CD14-positive monocyte (primary cell): ENCODE data around the gene PITPNC1. TPM values are rescaled to one million over a fixed set of nuclear protein-coding genes. Genes with fewer than 3 reads are reported as not detected.

Source experiments
- DNase-seq, 3 donors: peaks; one replicate each; pipeline ENCODE4 v3.0.0-alpha.2; 2011 to 2022
- H2AFZ ChIP-seq: 2 replicates; pipeline ENCODE4 v1.6.0; 2012; ENCODE audit warnings: mild to moderate bottlenecking, low read depth, low read length, inconsistent platforms; ENCODE audit not compliant: insufficient read depth, poor library complexity, severe bottlenecking
- H3K27ac ChIP-seq, 2 donors: 1 replicate in 1 of 2; 2 replicates in 1 of 2; pipeline ENCODE4 v1.5.1; 2012 to 2013; ENCODE audit warnings: low read length in 2 of 2, control low read depth in 1 of 2, inconsistent platforms in 1 of 2, low read depth in 1 of 2, mild to moderate bottlenecking in 1 of 2
- H3K27me3 ChIP-seq, 2 donors: one replicate each; pipeline versions ENCODE4 v1.6.0 to v1.6.1; 2011 to 2013; ENCODE audit warnings: low read length in 2 of 2; ENCODE audit not compliant: control insufficient read depth in 2 of 2, insufficient read depth in 2 of 2
- H3K36me3 ChIP-seq, 2 donors: replicated peaks in 1 of 2; 1 replicate in 1 of 2; 2 replicates in 1 of 2; pipeline versions ENCODE4 v1.5.1 to v1.6.1; 2012 to 2013; ENCODE audit warnings: low read length in 2 of 2, control low read depth in 1 of 2, inconsistent platforms in 1 of 2, mild to moderate bottlenecking in 1 of 2; ENCODE audit not compliant: insufficient read depth in 2 of 2, control insufficient read depth in 1 of 2
- H3K4me1 ChIP-seq, 2 donors: 1 replicate in 1 of 2; 2 replicates in 1 of 2; pipeline versions ENCODE4 v1.5.1 to v1.6.1; 2012 to 2013; ENCODE audit warnings: low read length in 2 of 2, control low read depth in 1 of 2, inconsistent platforms in 1 of 2, mild to moderate bottlenecking in 1 of 2, moderate library complexity in 1 of 2; ENCODE audit not compliant: insufficient read depth in 2 of 2, control insufficient read depth in 1 of 2
- H3K4me2 ChIP-seq: replicated peaks from 2 replicates; pipeline ENCODE3; 2012; ENCODE audit warnings: low read length, moderate library complexity, mild to moderate bottlenecking; ENCODE audit not compliant: poor library complexity, severe bottlenecking; ENCODE audit errors: extremely low read depth
- H3K4me3 ChIP-seq, 3 experiments: fragments of 200-600 bp in 1 of 3; sonication (generic) in 1 of 3; replicated peaks in 1 of 3; 1 replicate in 2 of 3; 2 replicates in 1 of 3; pipeline ENCODE4 v1.5.1; 2011 to 2013; ENCODE audit warnings: low read length in 3 of 3, mild to moderate bottlenecking in 3 of 3, control low read depth in 2 of 3, low read depth in 2 of 3, inconsistent platforms in 1 of 3, moderate library complexity in 1 of 3
- H3K79me2 ChIP-seq: 2 replicates; pipeline ENCODE4 v1.6.0; 2012; ENCODE audit warnings: mild to moderate bottlenecking, control low read depth, inconsistent platforms, low read length, moderate library complexity; ENCODE audit not compliant: insufficient read depth
- H3K9ac ChIP-seq: 2 replicates; pipeline ENCODE4 v1.6.0; 2017; ENCODE audit warnings: low read length, mild to moderate bottlenecking; ENCODE audit not compliant: insufficient read depth, poor library complexity, severe bottlenecking
- H3K9me3 ChIP-seq, 2 donors: replicated peaks in 1 of 2; 1 replicate in 1 of 2; 2 replicates in 1 of 2; pipeline versions ENCODE4 v1.5.1 to v1.6.1; 2012 to 2013; ENCODE audit warnings: low read length in 2 of 2, control low read depth in 1 of 2; ENCODE audit not compliant: control insufficient read depth in 1 of 2, insufficient read depth in 1 of 2
- H4K20me1 ChIP-seq: 2 replicates; pipeline ENCODE4 v1.6.0; 2012; ENCODE audit warnings: mild to moderate bottlenecking, low read length, control low read depth, moderate library complexity; ENCODE audit not compliant: insufficient read depth
- H3K27ac Mint-ChIP-seq, 7 donors: one replicate each; pipeline ENCODE4 v1.8.0; 2020; ENCODE audit warnings: mild to moderate bottlenecking in 7 of 7, mixed read lengths in 7 of 7, moderate library complexity in 6 of 7, inconsistent platforms in 2 of 7
- H3K27me3 Mint-ChIP-seq, 3 donors: one replicate each; pipeline ENCODE4 v1.8.0; 2021 to 2022; ENCODE audit warnings: low read depth in 3 of 3, mild to moderate bottlenecking in 3 of 3, mixed read lengths in 3 of 3, moderate library complexity in 3 of 3, inconsistent platforms in 1 of 3
- H3K36me3 Mint-ChIP-seq, 2 donors: one replicate each; pipeline ENCODE4 v1.8.0; 2020; ENCODE audit warnings: mixed read lengths in 2 of 2, inconsistent platforms in 1 of 2, mild to moderate bottlenecking in 1 of 2
- H3K4me1 Mint-ChIP-seq: one replicate; pipeline ENCODE4 v1.8.0; 2020; ENCODE audit warnings: mild to moderate bottlenecking, mixed read lengths
- H3K4me3 Mint-ChIP-seq, 2 donors: one replicate each; pipeline ENCODE4 v1.8.0; 2020; ENCODE audit warnings: mild to moderate bottlenecking in 2 of 2, mixed read lengths in 2 of 2, moderate library complexity in 1 of 2
- H3K9me3 Mint-ChIP-seq, 7 donors: one replicate each; pipeline ENCODE4 v1.8.0; 2020 to 2022; ENCODE audit warnings: mixed read lengths in 7 of 7, mild to moderate bottlenecking in 6 of 7, moderate library complexity in 6 of 7, inconsistent platforms in 2 of 7
- CTCF ChIP-seq: fragments of 200-600 bp; IDR thresholded peaks from one replicate; pipeline ENCODE4 v1.8.0; 2022; ENCODE audit warnings: antibody characterized with exemption, mild to moderate bottlenecking
- WGBS: methylation state at CpG from one replicate; pipeline ENCODE4 v1.1.5; 2013; ENCODE audit warnings: missing lambda C conversion rate; ENCODE audit not compliant: insufficient coverage; 5-methylcytosine and 5-hydroxymethylcytosine counted together
- intact Hi-C, 2 donors: fragments of 100-400 bp; cut with micrococcal nuclease; formaldehyde crosslinking; loops; one replicate each; pipeline versions ENCODE4 v1.15.0 to v1.15.1; 2023
- polyA plus RNA-seq, 3 donors: library from polyadenylated mRNA; depleted of rRNA in 1 of 3; unstranded in 2 of 3; stranded (reverse) in 1 of 3; fragments of 300-500 nt in 2 of 3; fragments of >200 nt in 1 of 3; fragmentation: Illumina TruSeq in 2 of 3; gene quantifications; 1 replicate in 2 of 3; 2 replicates in 1 of 3; pipeline ENCODE4 v1.2.3, GENCODE V29; 2012 to 2021

Gene PITPNC1
- polyA plus RNA-seq, 3 donors, result 18.5 to 31.0 (median 21.7) TPM

GRCh38 chr17:67675481-67675880 is 298.4 kb downstream of the PITPNC1 start:
- Mint-ChIP-seq H3K36me3 (peaks cover 45% of the 10 kb centered on the region in 2 donors), H3K27ac (no peak overlapping the region)
- WGBS, result no CpG with 5 or more reads among the region's 4 CpGs

GRCh38 chr17:67676305-67676704 is 299.2 kb downstream of the PITPNC1 start:
- H3K36me3 ChIP-seq, result peaks cover 11 to 47% of the 10 kb centered on the region in 2 donors
- 88% methylated on average over 3 of the region's 4 CpGs for WGBS
- no peak overlapping the region for H3K4me2 ChIP-seq
- no peaks in the 10 kb centered on the region for H3K27me3 ChIP-seq
- H3K36me3 Mint-ChIP-seq, result peaks cover 39 to 47% of the 10 kb centered on the region in 2 donors
- no peak overlapping the region for H2AFZ ChIP-seq
- H3K4me3 ChIP-seq, result no peak overlapping the region
- H3K9ac ChIP-seq, result no peak overlapping the region
- DNase-seq, result no peak
- H3K27ac ChIP-seq, result no peak overlapping the region
- H3K4me1 ChIP-seq, result no peaks in the 10 kb centered on the region
- no peaks in the 10 kb centered on the region for H4K20me1 ChIP-seq
- H3K79me2 ChIP-seq, result no peaks in the 10 kb centered on the region
- no peaks in the 10 kb centered on the region for H3K9me3 Mint-ChIP-seq
- no peak for TF ChIP-seq CTCF
- H3K9me3 ChIP-seq, result no peaks in the 10 kb centered on the region
- no peak overlapping the region for H3K4me3 Mint-ChIP-seq
- no peaks in the 10 kb centered on the region for H3K4me1 Mint-ChIP-seq
- H3K27ac Mint-ChIP-seq, result no peak overlapping the region
- H3K27me3 Mint-ChIP-seq, result peaks cover 0 to 3% (median 0%) of the 10 kb centered on the region in 3 donors
- intact Hi-C loops, result no loop called here

More at GRCh38 chr17:67675481-67675880, 298.4 kb downstream of the PITPNC1 start:
- Histone ChIP-seq H2AFZ (no peak overlapping the region), H3K79me2 (no peaks in the 10 kb centered on the region), H3K4me3 (no peak overlapping the region), H3K9me3 (no peaks in the 10 kb centered on the region), H3K4me2 (no peak overlapping the region), H3K27me3 (no peaks in the 10 kb centered on the region), H3K27ac (no peak overlapping the region), H3K4me1 (no peaks in the 10 kb centered on the region), H4K20me1 (no peaks in the 10 kb centered on the region), H3K9ac (no peak overlapping the region), H3K36me3 (peaks cover 11 to 54% of the 10 kb centered on the region in 2 donors)
- intact Hi-C loops, result no loop called here
- no peaks in the 10 kb centered on the region for H3K9me3 Mint-ChIP-seq
- H3K4me1 Mint-ChIP-seq, result no peaks in the 10 kb centered on the region
- TF ChIP-seq CTCF, result no peak
- DNase-seq, result no peak
- H3K4me3 Mint-ChIP-seq, result no peak overlapping the region
- peaks cover 0 to 3% (median 0%) of the 10 kb centered on the region in 3 donors for H3K27me3 Mint-ChIP-seq
